B cell (primary cell): ENCODE measurements around the gene NSD1. TPM values are rescaled to one million over a fixed set of nuclear protein-coding genes. Genes with fewer than 3 reads are reported as not detected.
"Not testable (repeated sequence)": the region's sequence is repeated elsewhere in the genome, so short reads cannot be mapped to it uniquely, and the experiment has no call there.

Experiments
- ATAC-seq: fragments of 200-7000 bp; cut with Tn5 transposase; one replicate; pipeline ENCODE4 v1.10.0; 2021; ENCODE audit warnings: low read depth, mild to moderate bottlenecking, moderate number of reproducible peaks, moderate library complexity
- CTCF ChIA-PET: fragments of 350-600 bp; sonication (Branson Sonifier 250); formaldehyde crosslinking; loops from one replicate; lab custom pipeline; 2021; ENCODE audit warnings: antibody characterized with exemption, inconsistent platforms; lab: Charles Lee
- POLR2A ChIA-PET: fragments of 350-600 bp; sonication (Branson Sonifier 250); formaldehyde crosslinking; loops from one replicate; lab custom pipeline; 2021; ENCODE audit warnings: antibody characterized with exemption; lab: Charles Lee
- DNase-seq: peaks from one replicate; pipeline ENCODE4 v3.0.0; 2013
- H2AFZ ChIP-seq: 2 replicates; pipeline ENCODE4 v1.6.1; 2012; ENCODE audit warnings: mild to moderate bottlenecking, low read depth, low read length; ENCODE audit not compliant: insufficient read depth, poor library complexity, severe bottlenecking
- H3K27ac ChIP-seq, 2 donors: 1 replicate in 1 of 2; 2 replicates in 1 of 2; pipeline ENCODE4 v1.5.1; 2012 to 2013; ENCODE audit warnings: low read length in 2 of 2, mild to moderate bottlenecking in 2 of 2, moderate library complexity in 1 of 2
- H3K27me3 ChIP-seq, 4 experiments: fragments of 200-600 bp in 1 of 4; sonication (generic) in 1 of 4; replicated peaks in 1 of 4; 1 replicate in 2 of 4; 2 replicates in 2 of 4; pipeline versions ENCODE4 v1.6.1 to v1.7.0; 2013 to 2016; ENCODE audit warnings: low read length in 3 of 4, mild to moderate bottlenecking in 2 of 4, mixed read lengths in 1 of 4, moderate library complexity in 1 of 4; ENCODE audit not compliant: insufficient read depth in 4 of 4, control insufficient read depth in 3 of 4; ENCODE audit errors: control extremely low read depth in 1 of 4
- H3K36me3 ChIP-seq, 2 experiments: replicated peaks in 1 of 2; 1 replicate in 1 of 2; 2 replicates in 1 of 2; pipeline versions ENCODE4 v1.6.1 to v1.7.1; 2013; ENCODE audit warnings: low read length in 1 of 2; ENCODE audit not compliant: insufficient read depth in 2 of 2, control insufficient read depth in 1 of 2; ENCODE audit errors: control extremely low read depth in 1 of 2, extremely low read depth in 1 of 2
- H3K4me1 ChIP-seq, 2 donors: fragments of 200-600 bp in 1 of 2; sonication (generic) in 1 of 2; 1 replicate in 1 of 2; 2 replicates in 1 of 2; pipeline versions ENCODE4 v1.5.1 to v1.6.1; 2013 to 2017; ENCODE audit warnings: low read length in 2 of 2; ENCODE audit not compliant: control insufficient read depth in 2 of 2, insufficient read depth in 2 of 2
- H3K4me2 ChIP-seq: replicated peaks from 2 replicates; pipeline ENCODE3; 2012; ENCODE audit warnings: mild to moderate bottlenecking, low read depth, low read length; ENCODE audit not compliant: poor library complexity, severe bottlenecking
- H3K4me3 ChIP-seq, 5 experiments: fragments of 200-600 bp in 1 of 5; sonication (generic) in 1 of 5; 1 replicate in 3 of 5; 2 replicates in 2 of 5; pipeline versions ENCODE4 v1.5.1 to v1.7.0; 2011 to 2016; ENCODE audit warnings: low read length in 4 of 5, mild to moderate bottlenecking in 4 of 5, low read depth in 2 of 5, control low read depth in 1 of 5, moderate library complexity in 1 of 5; ENCODE audit not compliant: insufficient read depth in 1 of 5; ENCODE audit errors: control extremely low read depth in 1 of 5, extremely low read depth in 1 of 5
- H3K79me2 ChIP-seq: fragments of 200-600 bp; sonication (generic); one replicate; pipeline ENCODE4 v1.6.0; 2016; ENCODE audit warnings: low read length; ENCODE audit not compliant: control insufficient read depth, insufficient read depth
- H3K9ac ChIP-seq: fragments of 200-600 bp; sonication (generic); 2 replicates; pipeline ENCODE4 v1.6.1; 2017; ENCODE audit warnings: mild to moderate bottlenecking, low read length, moderate library complexity
- H3K9me3 ChIP-seq, 3 donors: one replicate each; pipeline versions ENCODE4 v1.6.1 to v1.7.1; 2013; ENCODE audit warnings: low read length in 2 of 3; ENCODE audit not compliant: control insufficient read depth in 2 of 3, insufficient read depth in 1 of 3; ENCODE audit errors: control extremely low read depth in 1 of 3
- H4K20me1 ChIP-seq: 2 replicates; pipeline ENCODE4 v1.6.0; 2012; ENCODE audit warnings: mild to moderate bottlenecking, low read length; ENCODE audit not compliant: insufficient read depth, control insufficient read depth, poor library complexity, severe bottlenecking
- H3K27ac Mint-ChIP-seq: one replicate; pipeline ENCODE4 v1.8.0; 2021; ENCODE audit warnings: mixed read lengths
- H3K27me3 Mint-ChIP-seq: one replicate; pipeline ENCODE4 v1.8.0; 2021; ENCODE audit warnings: mixed read lengths
- H3K4me1 Mint-ChIP-seq: one replicate; pipeline ENCODE4 v1.8.0; 2021; ENCODE audit warnings: mixed read lengths
- H3K4me3 Mint-ChIP-seq: one replicate; pipeline ENCODE4 v1.8.0; 2021; ENCODE audit warnings: mixed read lengths
- H3K9me3 Mint-ChIP-seq: one replicate; pipeline ENCODE4 v1.8.0; 2022; ENCODE audit warnings: mixed read lengths; ENCODE audit not compliant: insufficient read depth
- EZH2 ChIP-seq: IDR thresholded peaks from 2 replicates; pipeline ENCODE4 v1.6.1; 2012; ENCODE audit warnings: borderline replicate concordance, low read depth, mild to moderate bottlenecking, moderate library complexity, low read length; ENCODE audit not compliant: insufficient read depth, poor library complexity, severe bottlenecking
- WGBS: methylation state at CpG from one replicate; pipeline ENCODE4 v1.1.5; 2013; ENCODE audit warnings: missing lambda C conversion rate; ENCODE audit not compliant: insufficient coverage; 5-methylcytosine and 5-hydroxymethylcytosine counted together
- intact Hi-C: fragments of 100-400 bp; cut with micrococcal nuclease; formaldehyde crosslinking; loops from one replicate; pipeline ENCODE4 v1.10.0; 2022
- polyA plus RNA-seq: library from polyadenylated mRNA; depleted of rRNA; stranded (reverse); fragments of >200 nt; gene quantifications from 2 replicates; pipeline ENCODE4 v1.2.3, GENCODE V29; 2012
- total RNA-seq, 2 donors: library from RNA; stranded (reverse); fragments of 120-200 nt in 1 of 2; gene quantifications; 1 replicate in 1 of 2; 2 replicates in 1 of 2; pipeline versions ENCODE4 v1.2.3 to v1.2.4, GENCODE V29; 2013 to 2022
- TF ChIP-seq, protein P1 (sequence below): fragments of 200-600 bp; IDR thresholded peaks from one replicate; pipeline ENCODE4 v1.8.0; 2022; ENCODE audit warnings: antibody characterized with exemption, mild to moderate bottlenecking

NSD1 gene
- total and polyA plus RNA-seq, 2 donors (not counting 1 experiment from before 2014, with no cell fraction given): 10.8 to 145 TPM

GRCh38 chr5:177253252-177253651, 119.7 kb downstream of the NSD1 start:
- TF ChIP-seq EZH2: no peak
- TF ChIP-seq, protein P1, sequence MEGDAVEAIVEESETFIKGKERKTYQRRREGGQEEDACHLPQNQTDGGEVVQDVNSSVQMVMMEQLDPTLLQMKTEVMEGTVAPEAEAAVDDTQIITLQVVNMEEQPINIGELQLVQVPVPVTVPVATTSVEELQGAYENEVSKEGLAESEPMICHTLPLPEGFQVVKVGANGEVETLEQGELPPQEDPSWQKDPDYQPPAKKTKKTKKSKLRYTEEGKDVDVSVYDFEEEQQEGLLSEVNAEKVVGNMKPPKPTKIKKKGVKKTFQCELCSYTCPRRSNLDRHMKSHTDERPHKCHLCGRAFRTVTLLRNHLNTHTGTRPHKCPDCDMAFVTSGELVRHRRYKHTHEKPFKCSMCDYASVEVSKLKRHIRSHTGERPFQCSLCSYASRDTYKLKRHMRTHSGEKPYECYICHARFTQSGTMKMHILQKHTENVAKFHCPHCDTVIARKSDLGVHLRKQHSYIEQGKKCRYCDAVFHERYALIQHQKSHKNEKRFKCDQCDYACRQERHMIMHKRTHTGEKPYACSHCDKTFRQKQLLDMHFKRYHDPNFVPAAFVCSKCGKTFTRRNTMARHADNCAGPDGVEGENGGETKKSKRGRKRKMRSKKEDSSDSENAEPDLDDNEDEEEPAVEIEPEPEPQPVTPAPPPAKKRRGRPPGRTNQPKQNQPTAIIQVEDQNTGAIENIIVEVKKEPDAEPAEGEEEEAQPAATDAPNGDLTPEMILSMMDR: no peak
- H3K27ac ChIP-seq: no peak overlapping the region
- H4K20me1 ChIP-seq: no peaks in the 10 kb centered on the region
- H3K4me1 ChIP-seq: no peaks in the 10 kb centered on the region
- no peak overlapping the region for H3K4me2 ChIP-seq
- peaks cover 20 to 80% of the 10 kb centered on the region in 2 experiments for H3K36me3 ChIP-seq
- no CpG with 5 or more reads among the region's 1 CpG for WGBS
- H3K79me2 ChIP-seq: peaks cover under 1% of the 10 kb centered on the region
- no peak overlapping the region for H3K4me3 ChIP-seq
- no peak overlapping the region for H3K4me3 Mint-ChIP-seq
- ChIA-PET POLR2A (no interaction called here), CTCF (interaction anchor here (1.2 to 4.6 kb wide), 2 partner anchors 56 to 140 kb away, joined by 4 to 21 read pairs; no protein-coding TSS in a partner anchor)
- no peaks in the 10 kb centered on the region for H3K27me3 Mint-ChIP-seq
- ATAC-seq (no peak), DNase-seq (no peak)
- H3K9me3 ChIP-seq: no peaks in the 10 kb centered on the region
- H3K27ac Mint-ChIP-seq: peak overlapping the region; percentile 32
- no peaks in the 10 kb centered on the region for H3K27me3 ChIP-seq
- H3K9ac ChIP-seq: no peak overlapping the region
- no peak overlapping the region for H2AFZ ChIP-seq
- no peaks in the 10 kb centered on the region for H3K9me3 Mint-ChIP-seq
- intact Hi-C loops: no loop called here
- H3K4me1 Mint-ChIP-seq: no peaks in the 10 kb centered on the region

GRCh38 chr5:177256296-177256695, 122.7 kb downstream of the NSD1 start:
- Histone ChIP-seq H3K4me1 (no peaks in the 10 kb centered on the region), H3K9me3 (no peaks in the 10 kb centered on the region), H3K9ac (no peak overlapping the region), H3K27ac (no peak overlapping the region), H3K4me2 (no peak overlapping the region), H3K4me3 (no peak overlapping the region), H3K36me3 (peaks cover 25 to 82% of the 10 kb centered on the region in 2 experiments), H3K79me2 (peaks cover 3% of the 10 kb centered on the region), H4K20me1 (peaks cover 8% of the 10 kb centered on the region), H2AFZ (no peak overlapping the region), H3K27me3 (no peaks in the 10 kb centered on the region)
- no CpG with 5 or more reads among the region's 5 CpGs for WGBS
- TF ChIP-seq EZH2: no peak
- TF ChIP-seq, protein P1: no peak
- no peak overlapping the region for H3K4me3 Mint-ChIP-seq
- H3K27ac Mint-ChIP-seq: no peak overlapping the region
- DNase-seq (no peak), ATAC-seq (no peak)
- H3K9me3 Mint-ChIP-seq: no peaks in the 10 kb centered on the region
- ChIA-PET POLR2A (no interaction called here), CTCF (interaction anchor here (1.0 to 4.6 kb wide), 2 partner anchors 143 to 596 kb away, joined by 3 to 21 read pairs; no protein-coding TSS in a partner anchor)
- intact Hi-C loops: no loop called here
- H3K27me3 Mint-ChIP-seq: no peaks in the 10 kb centered on the region
- H3K4me1 Mint-ChIP-seq: no peaks in the 10 kb centered on the region

- not testable (repeated sequence) for H3K4me3 ChIP-seq
Measured at GRCh38 chr5:177258711-177259110, 125.1 kb downstream of the NSD1 start.

More at GRCh38 chr5:177258711-177259110, 125.1 kb downstream of the NSD1 start:
- H4K20me1 ChIP-seq, H3K9me3 ChIP-seq, H3K4me1 Mint-ChIP-seq, H2AFZ ChIP-seq, H3K9ac ChIP-seq, H3K79me2 ChIP-seq, H3K27ac ChIP-seq, DNase-seq, POLR2A ChIA-PET, H3K27ac Mint-ChIP-seq, H3K27me3 ChIP-seq, H3K4me3 Mint-ChIP-seq, H3K4me1 ChIP-seq, intact Hi-C loops, H3K27me3 Mint-ChIP-seq, H3K9me3 Mint-ChIP-seq, ATAC-seq, H3K4me2 ChIP-seq, CTCF ChIA-PET: not testable (repeated sequence)
- peaks cover 25 to 81% of the 10 kb centered on the region in 2 experiments for H3K36me3 ChIP-seq
- WGBS: 100% methylated on average over 1 of the region's 7 CpGs
